NCI-H128 (cell line): ENCODE results near the gene HOXC13.

ENCODE experiments used
- DNase-seq: peaks from one replicate; lab custom pipeline; 2025; ENCODE audit not compliant: unreplicated experiment; lab: John Stamatoyannopoulos, UW

Gene HOXC13

DNA sequence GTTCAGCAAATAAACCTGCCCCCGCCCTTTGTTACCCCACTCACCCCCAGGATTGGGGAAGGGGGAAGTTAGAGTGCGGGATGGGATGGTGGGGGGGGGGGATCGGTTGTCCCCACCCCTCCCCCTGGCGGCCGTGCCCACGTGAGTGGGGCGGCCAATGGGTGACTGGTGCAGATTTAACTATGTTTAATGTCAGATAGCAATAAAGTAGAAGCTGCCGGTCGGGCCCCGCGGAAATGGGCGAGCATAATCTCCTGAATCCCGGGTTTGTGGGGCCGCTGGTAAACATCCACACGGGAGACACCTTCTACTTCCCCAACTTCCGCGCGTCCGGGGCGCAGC, 16.0 kb downstream of the HOXC13 start, which contains the start of gene HOXC12:
Gene HOXC12, plus strand, starts transcription at position 210 of the 342 bp plus-strand sequence. Its CDS starts 27 bp downstream, at position 237.
- no peak for DNase-seq

GRCh38 chr12:53955036-53955775, 16.6 kb downstream of the HOXC13 start:
- no peak for DNase-seq

DNA sequence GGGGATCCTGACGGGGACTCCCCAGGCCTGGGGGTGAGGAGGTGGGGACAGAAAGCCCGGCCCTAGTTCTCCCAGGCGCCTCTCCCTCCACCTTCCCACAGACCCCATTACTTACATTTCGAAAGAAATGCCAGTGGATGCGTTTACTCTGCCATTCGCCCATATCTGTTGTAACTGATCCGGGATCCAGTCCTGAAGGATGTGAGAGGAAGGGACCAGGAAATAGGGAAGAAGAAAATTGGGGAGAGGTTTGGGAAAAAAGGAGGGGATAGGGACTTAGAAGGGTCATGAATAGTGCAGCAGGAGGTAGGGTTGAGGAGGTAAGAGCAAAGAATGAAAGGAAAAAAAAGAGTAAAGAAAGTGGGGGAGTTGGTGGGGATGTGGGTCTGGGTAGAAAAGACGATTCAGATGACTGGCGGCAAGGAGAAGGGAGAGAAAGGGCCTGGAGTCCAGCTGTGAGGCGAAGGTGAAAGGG, 17.2 kb downstream of the HOXC13 start:
- DNase-seq = no peak

GRCh38 chr12:53956251-53956887, 17.7 kb downstream of the HOXC13 start:
- no peak for DNase-seq

GRCh38 chr12:53956914-53957536, 18.4 kb downstream of the HOXC13 start:
- no peak for DNase-seq

- DNase-seq = no peak
Measured at GRCh38 chr12:53958128-53958527, 19.5 kb downstream of the HOXC13 start.

- DNase-seq = no peak
Measured at GRCh38 chr12:53959314-53959713, 20.7 kb downstream of the HOXC13 start.

- DNase-seq = no peak
Measured at GRCh38 chr12:53960187-53961024, 21.8 kb downstream of the HOXC13 start.

- DNase-seq = no peak
Measured at GRCh38 chr12:53961025-53961761, 22.6 kb downstream of the HOXC13 start.

- no peak for DNase-seq
Measured at GRCh38 chr12:53963005-53963404, 24.4 kb downstream of the HOXC13 start.

GRCh38 chr12:53963434-53964314, 25.0 kb downstream of the HOXC13 start:
- no peak for DNase-seq

- no peak for DNase-seq
Measured at GRCh38 chr12:53964315-53964713, 25.7 kb downstream of the HOXC13 start.

- DNase-seq = no peak
Measured at GRCh38 chr12:53965281-53966084, 26.9 kb downstream of the HOXC13 start.

GRCh38 chr12:53966085-53966384, 27.4 kb downstream of the HOXC13 start:
- DNase-seq = no peak

DNA sequence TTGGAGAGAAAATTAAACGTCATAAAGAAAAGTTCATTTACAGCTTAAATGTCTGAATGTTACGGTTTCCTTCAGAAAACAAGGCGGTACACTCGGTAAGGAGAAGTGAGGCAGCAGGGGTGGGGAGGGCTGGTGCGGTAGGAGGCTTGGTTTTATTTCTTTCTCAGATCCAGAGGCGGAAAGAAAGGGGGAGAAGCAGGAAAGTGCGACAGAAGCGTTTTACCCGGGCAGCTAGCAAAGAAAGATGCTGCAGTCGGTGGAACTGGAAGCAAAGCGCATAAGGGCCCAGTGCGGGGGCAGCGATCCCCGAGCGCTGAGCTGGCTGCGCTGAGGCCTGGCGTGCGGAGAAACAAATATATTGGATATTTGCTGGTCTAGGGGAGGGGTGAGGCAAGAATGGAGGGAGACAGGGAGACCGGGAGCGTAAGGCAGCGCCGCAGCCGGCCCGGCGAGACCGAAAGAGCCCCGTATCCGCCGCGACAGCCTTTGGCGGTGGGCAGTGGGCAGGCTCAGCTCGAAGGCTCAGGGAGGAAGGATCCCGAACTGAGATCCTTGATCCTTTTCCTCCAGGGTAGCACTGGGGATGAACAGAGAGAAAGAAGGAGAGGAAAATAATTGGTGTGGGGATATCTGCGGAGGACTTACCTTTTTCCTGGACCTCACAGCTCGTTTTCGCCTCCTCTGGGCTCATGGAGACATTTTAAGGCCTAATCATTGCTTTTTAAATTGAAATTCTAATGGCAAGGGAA, 27.9 kb downstream of the HOXC13 start:
- DNase-seq = no peak

DNA sequence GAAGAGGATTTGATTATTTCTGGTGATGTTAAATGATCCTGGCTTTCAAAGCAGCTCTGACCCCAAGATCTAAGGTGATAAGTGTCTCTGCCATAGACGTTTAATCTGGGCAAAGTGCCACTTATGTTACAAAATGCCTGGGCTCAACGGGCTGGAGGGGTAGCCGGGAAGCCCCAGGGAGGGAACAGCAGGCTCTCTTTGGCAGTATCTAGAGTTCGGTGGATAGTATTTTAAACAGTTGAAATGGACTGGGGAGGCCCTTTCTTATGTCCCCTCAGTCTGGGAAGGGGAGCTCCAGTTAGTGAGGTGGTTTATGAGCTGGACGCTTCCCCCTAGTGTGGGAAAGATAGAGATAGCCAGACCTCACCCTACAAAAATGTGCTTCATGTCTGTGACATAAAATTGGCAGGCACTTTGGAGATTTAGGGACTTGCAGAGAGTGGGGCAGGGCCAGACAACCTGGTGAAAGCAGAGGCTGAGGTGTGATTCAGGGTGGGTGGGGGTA, 28.8 kb downstream of the HOXC13 start:
- DNase-seq = no peak

DNA sequence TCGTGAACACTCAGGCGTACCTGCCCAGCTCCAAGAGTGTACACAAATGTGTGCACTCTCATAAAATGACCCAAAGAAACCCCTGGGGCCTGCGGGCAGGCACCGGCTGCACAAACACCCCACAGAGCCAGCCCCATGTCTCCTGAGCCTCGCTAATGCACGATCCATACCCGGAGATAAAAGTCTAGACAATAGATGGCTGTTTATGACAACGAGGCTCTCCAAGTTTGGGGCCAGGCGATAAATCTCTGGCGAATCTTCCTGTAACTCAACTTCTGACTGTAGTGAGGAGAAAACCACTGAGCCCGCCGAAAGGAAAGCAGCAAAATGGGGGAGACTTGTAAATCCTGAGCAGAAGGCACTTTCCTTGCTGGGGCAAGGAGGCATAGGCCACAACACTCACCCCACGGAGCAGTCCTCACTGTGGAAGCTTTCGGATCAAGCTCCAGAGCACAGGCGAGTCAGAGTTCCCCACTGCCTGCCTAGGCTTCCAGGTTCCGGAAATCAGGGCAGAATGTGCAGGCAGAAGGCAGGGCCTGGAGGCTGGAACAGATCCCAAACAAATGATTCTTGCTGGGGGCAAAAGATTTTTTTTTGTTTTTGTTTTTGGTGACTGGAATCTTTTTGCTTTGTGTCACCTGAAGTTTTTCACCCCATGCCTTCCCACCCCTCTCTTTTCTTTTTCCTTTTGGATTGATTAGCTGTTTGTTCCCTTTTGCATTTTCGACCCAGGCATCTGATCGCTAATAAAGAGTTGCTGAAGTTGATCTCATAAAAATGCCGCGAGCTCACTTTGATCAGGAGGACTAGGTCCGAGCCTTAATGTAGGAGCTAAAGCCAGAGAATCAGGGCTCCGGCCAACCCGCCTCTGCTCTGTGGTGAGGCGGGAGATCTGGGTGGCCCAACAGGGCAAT, 29.8 kb downstream of the HOXC13 start:
- no peak for DNase-seq
